Measurements from ENCODE around the gene PHACTR3.

DNA sequence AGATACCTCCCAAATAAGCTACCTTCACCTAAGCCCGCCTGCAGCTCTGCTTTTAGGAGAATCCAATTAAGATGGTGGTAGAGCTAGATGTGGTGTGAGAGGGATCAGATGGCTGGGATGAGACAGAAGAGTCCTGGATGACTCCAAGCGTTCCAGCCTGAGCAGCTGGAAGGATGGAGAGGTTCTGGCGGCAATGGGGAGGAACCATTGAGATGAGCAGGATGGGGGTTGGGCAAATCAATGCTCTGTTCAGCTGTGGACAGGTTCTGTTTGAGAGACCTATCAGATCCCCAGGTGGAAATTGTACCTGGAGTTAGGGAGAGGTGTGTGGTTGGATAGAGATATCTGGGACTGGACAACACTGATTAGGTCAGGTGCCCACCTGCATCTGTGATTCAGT is 23.0 kb downstream of the PHACTR3 start:
- no peak for TF ChIP-seq CTCF (IDR thresholded peaks at IDR 0.05; ENCODE audit: low read depth, low read length, missing input control)
- TF ChIP-seq ZBTB33 (IDR thresholded peaks at IDR 0.05) = no peak
- no peak for TF ChIP-seq RAD21 (IDR thresholded peaks at IDR 0.05)
- TF ChIP-seq, protein P1, sequence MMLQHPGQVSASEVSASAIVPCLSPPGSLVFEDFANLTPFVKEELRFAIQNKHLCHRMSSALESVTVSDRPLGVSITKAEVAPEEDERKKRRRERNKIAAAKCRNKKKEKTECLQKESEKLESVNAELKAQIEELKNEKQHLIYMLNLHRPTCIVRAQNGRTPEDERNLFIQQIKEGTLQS (IDR thresholded peaks at IDR 0.05) = no peak
- TF ChIP-seq REST (IDR thresholded peaks at IDR 0.05) = no peak
- TF ChIP-seq YY1 (IDR thresholded peaks at IDR 0.05) = no peak
- TF ChIP-seq SP1 (IDR thresholded peaks at IDR 0.05) = no peak
- no peak for TF ChIP-seq EGR1 (IDR thresholded peaks at IDR 0.05; ENCODE audit: low read depth in 2 of 2)
- no peak for TF ChIP-seq RXRA (IDR thresholded peaks at IDR 0.05)
- no peak for TF ChIP-seq HNF4A (conservative IDR thresholded peaks at IDR 0.05)
- TF ChIP-seq NR2F2 (IDR thresholded peaks at IDR 0.05) = no peak

Data from liver (tissue), 3 donors.